ENCODE data around the gene ARHGAP26. TPM values are rescaled to one million over a fixed set of nuclear protein-coding genes. Genes with fewer than 3 reads are reported as not detected.

The ARHGAP26 gene
- total RNA-seq, 1 donor from 2014 or later = 42.1 TPM

DNA sequence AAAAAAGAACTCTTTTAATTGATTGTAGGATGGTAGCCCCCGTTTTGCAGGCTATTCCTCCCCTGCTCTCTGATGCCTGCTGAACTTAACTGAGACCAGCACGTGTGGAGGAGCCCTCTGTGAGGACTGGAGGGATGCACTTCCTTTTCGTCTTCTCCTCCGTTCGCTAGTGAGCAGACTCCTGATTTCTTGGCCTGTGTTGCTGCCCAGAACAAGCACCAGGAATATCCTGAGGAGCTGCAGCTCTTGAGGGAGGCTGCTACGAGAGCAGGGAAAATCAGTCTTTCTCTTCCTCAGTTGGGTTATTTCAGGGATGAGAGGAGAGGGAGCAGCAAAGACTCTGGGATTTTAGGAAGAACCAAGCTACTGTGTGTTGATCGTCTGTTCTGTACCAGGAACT, 74.7 kb downstream of the ARHGAP26 start:
- intact Hi-C loops (cut with DNase I) = no loop called here
- Histone ChIP-seq H3K36me3 (no peaks in the 10 kb centered on the region), H3K4me3 (no peak overlapping the region), H3K27ac (peak overlapping the region; percentile 14), H3K4me1 (peaks cover 40% of the 10 kb centered on the region), H3K9me3 (no peaks in the 10 kb centered on the region), H3K27me3 (ENCODE audit: low read depth) (no peaks in the 10 kb centered on the region)
- DNase-seq = no peak
- no peak for TF ChIP-seq CTCF (IDR thresholded peaks at IDR 0.05)
- ATAC-seq = no peak

- ATAC-seq (peak in 1 of 2 donors; percentile 26), DNase-seq (no peak)
- Histone ChIP-seq H3K4me3 (no peak overlapping the region), H3K36me3 (no peaks in the 10 kb centered on the region), H3K27ac (peak overlapping the region; percentile 14), H3K9me3 (no peaks in the 10 kb centered on the region), H3K27me3 (ENCODE audit: low read depth) (no peaks in the 10 kb centered on the region), H3K4me1 (peaks cover 34% of the 10 kb centered on the region)
- TF ChIP-seq CTCF (IDR thresholded peaks at IDR 0.05) = no peak
- intact Hi-C loops (cut with DNase I) = no loop called here
Measured at GRCh38 chr5:142845402-142845921, 75.3 kb downstream of the ARHGAP26 start.

GRCh38 chr5:142845954-142846398, 75.8 kb downstream of the ARHGAP26 start:
- peak overlapping the region; percentile 14 for H3K27ac ChIP-seq
- no peak for DNase-seq
- intact Hi-C loops (cut with DNase I) = no loop called here
- H3K36me3 ChIP-seq = no peaks in the 10 kb centered on the region
- no peaks in the 10 kb centered on the region for H3K9me3 ChIP-seq
- no peaks in the 10 kb centered on the region for H3K27me3 ChIP-seq (ENCODE audit: low read depth)
- peaks cover 29% of the 10 kb centered on the region for H3K4me1 ChIP-seq
- no peak for ATAC-seq
- no peak overlapping the region for H3K4me3 ChIP-seq
- no peak for TF ChIP-seq CTCF (IDR thresholded peaks at IDR 0.05)

- intact Hi-C loops (cut with DNase I) = no loop called here
- no peaks in the 10 kb centered on the region for H3K36me3 ChIP-seq
- no peaks in the 10 kb centered on the region for H3K9me3 ChIP-seq
- DNase-seq = no peak
- no peak overlapping the region for H3K27ac ChIP-seq
- H3K4me1 ChIP-seq = peaks cover 26% of the 10 kb centered on the region
- H3K27me3 ChIP-seq (ENCODE audit: low read depth) = no peaks in the 10 kb centered on the region
- TF ChIP-seq CTCF (IDR thresholded peaks at IDR 0.05) = no peak
- ATAC-seq = peak; percentile 31 to 42
- no peak overlapping the region for H3K4me3 ChIP-seq
Measured at GRCh38 chr5:142846406-142846805, 76.2 kb downstream of the ARHGAP26 start.

DNA sequence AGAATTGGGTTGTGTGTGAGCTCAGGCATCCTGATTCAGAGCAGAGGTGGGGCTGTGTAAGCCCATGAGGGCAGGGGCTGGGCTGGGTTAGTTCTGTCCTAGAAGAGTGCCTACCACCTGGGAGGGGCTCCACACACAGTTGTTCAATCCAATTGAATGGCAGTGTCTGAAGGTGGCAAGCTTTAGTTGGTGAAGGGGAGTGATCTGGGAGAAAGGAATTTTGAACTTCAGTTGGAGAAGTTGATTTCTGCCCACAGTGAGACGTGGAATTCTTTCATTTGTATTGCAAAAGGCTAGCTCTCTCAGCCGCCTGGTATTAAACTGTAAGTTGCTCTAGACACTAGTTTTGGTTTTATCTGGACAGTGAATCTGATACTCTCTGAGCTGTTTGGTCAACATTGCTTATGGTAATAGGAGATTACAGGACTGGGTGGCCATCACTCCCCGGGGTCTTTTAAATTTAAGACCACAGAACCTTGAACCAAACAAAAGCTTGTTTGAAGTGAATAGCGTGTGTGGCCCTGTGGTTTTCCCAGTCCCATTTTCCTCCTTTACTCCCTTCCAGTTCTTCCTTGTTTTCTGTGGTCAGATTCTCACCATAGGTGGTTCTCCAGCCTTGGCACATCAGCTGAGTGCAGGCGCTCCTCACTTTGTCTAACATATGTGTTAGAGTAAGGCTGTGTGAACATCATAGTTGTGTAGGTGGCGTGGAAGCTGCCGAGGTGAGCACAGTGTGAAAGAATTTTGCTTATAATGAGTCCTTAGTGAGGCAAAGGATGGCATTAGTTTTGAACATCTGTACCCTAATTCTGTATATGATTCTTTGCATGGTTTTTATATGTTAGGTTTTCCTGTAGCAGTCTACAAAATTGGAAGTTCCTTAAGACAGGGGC, 78.0 kb downstream of the ARHGAP26 start:
- H3K27me3 ChIP-seq (ENCODE audit: low read depth) = no peaks in the 10 kb centered on the region
- H3K9me3 ChIP-seq = no peaks in the 10 kb centered on the region
- no peaks in the 10 kb centered on the region for H3K36me3 ChIP-seq
- no peak for TF ChIP-seq CTCF (IDR thresholded peaks at IDR 0.05)
- H3K4me3 ChIP-seq = no peak overlapping the region
- intact Hi-C loops (cut with DNase I) = no loop called here
- ATAC-seq (peak in 1 of 2 donors; percentile 49), DNase-seq (no peak)
- no peak overlapping the region for H3K27ac ChIP-seq
- peaks cover 35% of the 10 kb centered on the region for H3K4me1 ChIP-seq
